Heart left ventricle (tissue), 13 donors: ENCODE results near the gene TNRC6B.

Experiments
- POLR2A ChIP-seq, 2 donors: fragments of 450-650 bp; IDR thresholded peaks; one replicate each; pipeline ENCODE4 v1.6.1; 2017; ENCODE audit warnings: antibody characterized with exemption in 2 of 2, mild to moderate bottlenecking in 2 of 2, moderate library complexity in 2 of 2
- TF ChIP-seq, protein P1 (sequence below), 12 donors: fragments of 200-600 bp; sonication (generic) in 4 of 12; IDR thresholded peaks; one replicate each; pipeline versions ENCODE4 v1.5.0 to v1.8.0; 2018 to 2022; ENCODE audit warnings: antibody characterized with exemption in 12 of 12, mild to moderate bottlenecking in 5 of 12
- donor health status: ischemic (EF 13 %, LVEDD 7.1; RV severe dilation, severe dysfunction).
- donor health status: DM: no; HTN: yes; CAD: no.
- donor health status: DM: no; HTN: no; CAD: no.
- donor health status: ischemic (EF 25% LVEDD 6.9; RV normal size, moderate dysfunction).
- donor health status: ischemic (EF 25% LVEDD 5.7; RV mildly dilated, moderate dysfunction).
- donor health status: ischemic (EF 35%, LVEDD 5.7; RV mildly dilated, moderate dysfunction).
- donor health status: nonischemic (EF 11% LVEDD 7.7; RV severe dilation, severe dysfunction).
- donor health status: DM: yes; HTN: yes; CAD: no.
- donor health status: PGD.
- donor health status: ischemic (EF 29% LVEDD 5.4; RV normal size, mild dysfunction).
- donor health status: nonischemic (EF 23%, LVEDD 6.1; RV moderate dilation, normal function).

DNA sequence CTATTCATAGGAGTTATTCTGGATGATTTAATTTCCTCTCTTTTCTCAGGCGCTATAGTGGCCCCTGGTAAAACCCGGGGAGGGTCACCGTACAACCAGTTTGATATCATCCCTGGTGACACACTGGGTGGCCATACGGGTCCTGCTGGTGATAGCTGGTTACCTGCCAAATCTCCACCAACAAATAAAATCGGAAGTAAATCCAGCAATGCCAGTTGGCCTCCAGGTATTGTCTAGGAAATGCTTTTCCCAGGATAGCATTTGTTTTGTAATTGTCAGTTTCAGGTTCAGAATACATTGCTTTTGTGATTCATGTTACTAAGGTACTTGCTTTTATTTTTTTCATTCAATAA is 133.0 kb downstream of the TNRC6B start:
- TF ChIP-seq, protein P1, sequence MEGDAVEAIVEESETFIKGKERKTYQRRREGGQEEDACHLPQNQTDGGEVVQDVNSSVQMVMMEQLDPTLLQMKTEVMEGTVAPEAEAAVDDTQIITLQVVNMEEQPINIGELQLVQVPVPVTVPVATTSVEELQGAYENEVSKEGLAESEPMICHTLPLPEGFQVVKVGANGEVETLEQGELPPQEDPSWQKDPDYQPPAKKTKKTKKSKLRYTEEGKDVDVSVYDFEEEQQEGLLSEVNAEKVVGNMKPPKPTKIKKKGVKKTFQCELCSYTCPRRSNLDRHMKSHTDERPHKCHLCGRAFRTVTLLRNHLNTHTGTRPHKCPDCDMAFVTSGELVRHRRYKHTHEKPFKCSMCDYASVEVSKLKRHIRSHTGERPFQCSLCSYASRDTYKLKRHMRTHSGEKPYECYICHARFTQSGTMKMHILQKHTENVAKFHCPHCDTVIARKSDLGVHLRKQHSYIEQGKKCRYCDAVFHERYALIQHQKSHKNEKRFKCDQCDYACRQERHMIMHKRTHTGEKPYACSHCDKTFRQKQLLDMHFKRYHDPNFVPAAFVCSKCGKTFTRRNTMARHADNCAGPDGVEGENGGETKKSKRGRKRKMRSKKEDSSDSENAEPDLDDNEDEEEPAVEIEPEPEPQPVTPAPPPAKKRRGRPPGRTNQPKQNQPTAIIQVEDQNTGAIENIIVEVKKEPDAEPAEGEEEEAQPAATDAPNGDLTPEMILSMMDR (IDR thresholded peaks at IDR 0.05), result no peak
- no peak for TF ChIP-seq POLR2A (IDR thresholded peaks at IDR 0.05)
